ENCODE results near the gene CSGALNACT2.
A peak's percentile ranks its signal among the peaks of the same experiment; 100 is the strongest.

CSGALNACT2 gene

GRCh38 chr10:43202224-43202656 lies 64.0 kb downstream of the CSGALNACT2 start:
- peak overlapping the region; percentile 11 for H3K4me3 ChIP-seq (ENCODE audit: insufficient read depth, low read length, poor library complexity, severe bottlenecking)
- no peaks in the 10 kb centered on the region for H3F3A ChIP-seq (ENCODE audit: insufficient read depth)
- H4K20me1 ChIP-seq (ENCODE audit: low read depth, low read length) = no peaks in the 10 kb centered on the region
- H2AFZ ChIP-seq (ENCODE audit: low read depth, low read length, severe bottlenecking) = peak overlapping the region; percentile 44
- H3K79me2 ChIP-seq (ENCODE audit: insufficient read depth, low read length) = no peaks in the 10 kb centered on the region
- no peak for TF ChIP-seq EZH2phosphoT487 (conservative IDR thresholded peaks at IDR 0.05; ENCODE audit: low read length)
- TF ChIP-seq, protein P1, sequence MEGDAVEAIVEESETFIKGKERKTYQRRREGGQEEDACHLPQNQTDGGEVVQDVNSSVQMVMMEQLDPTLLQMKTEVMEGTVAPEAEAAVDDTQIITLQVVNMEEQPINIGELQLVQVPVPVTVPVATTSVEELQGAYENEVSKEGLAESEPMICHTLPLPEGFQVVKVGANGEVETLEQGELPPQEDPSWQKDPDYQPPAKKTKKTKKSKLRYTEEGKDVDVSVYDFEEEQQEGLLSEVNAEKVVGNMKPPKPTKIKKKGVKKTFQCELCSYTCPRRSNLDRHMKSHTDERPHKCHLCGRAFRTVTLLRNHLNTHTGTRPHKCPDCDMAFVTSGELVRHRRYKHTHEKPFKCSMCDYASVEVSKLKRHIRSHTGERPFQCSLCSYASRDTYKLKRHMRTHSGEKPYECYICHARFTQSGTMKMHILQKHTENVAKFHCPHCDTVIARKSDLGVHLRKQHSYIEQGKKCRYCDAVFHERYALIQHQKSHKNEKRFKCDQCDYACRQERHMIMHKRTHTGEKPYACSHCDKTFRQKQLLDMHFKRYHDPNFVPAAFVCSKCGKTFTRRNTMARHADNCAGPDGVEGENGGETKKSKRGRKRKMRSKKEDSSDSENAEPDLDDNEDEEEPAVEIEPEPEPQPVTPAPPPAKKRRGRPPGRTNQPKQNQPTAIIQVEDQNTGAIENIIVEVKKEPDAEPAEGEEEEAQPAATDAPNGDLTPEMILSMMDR (IDR thresholded peaks at IDR 0.05; ENCODE audit: insufficient read depth, low read length, poor library complexity, severe bottlenecking) = peak; percentile 80
- no peak overlapping the region for H3K27ac ChIP-seq (ENCODE audit: low read depth, low read length)
- H3K9me3 ChIP-seq (ENCODE audit: insufficient read depth, low read length) = no peaks in the 10 kb centered on the region
- H3K36me3 ChIP-seq (ENCODE audit: low read length) = no peaks in the 10 kb centered on the region
- no peaks in the 10 kb centered on the region for H3K27me3 ChIP-seq (ENCODE audit: low read length)
- no peak overlapping the region; the same call in 1 of the 2 replicates for H3K9ac ChIP-seq (ENCODE audit: low read length)
- H3K9me2 ChIP-seq (replicated peaks; ENCODE audit: insufficient read depth, low read length) = no peaks in the 10 kb centered on the region
- peak overlapping the region; percentile 54 for H3K4me2 ChIP-seq (ENCODE audit: low read depth, low read length, poor library complexity, severe bottlenecking)

DNA sequence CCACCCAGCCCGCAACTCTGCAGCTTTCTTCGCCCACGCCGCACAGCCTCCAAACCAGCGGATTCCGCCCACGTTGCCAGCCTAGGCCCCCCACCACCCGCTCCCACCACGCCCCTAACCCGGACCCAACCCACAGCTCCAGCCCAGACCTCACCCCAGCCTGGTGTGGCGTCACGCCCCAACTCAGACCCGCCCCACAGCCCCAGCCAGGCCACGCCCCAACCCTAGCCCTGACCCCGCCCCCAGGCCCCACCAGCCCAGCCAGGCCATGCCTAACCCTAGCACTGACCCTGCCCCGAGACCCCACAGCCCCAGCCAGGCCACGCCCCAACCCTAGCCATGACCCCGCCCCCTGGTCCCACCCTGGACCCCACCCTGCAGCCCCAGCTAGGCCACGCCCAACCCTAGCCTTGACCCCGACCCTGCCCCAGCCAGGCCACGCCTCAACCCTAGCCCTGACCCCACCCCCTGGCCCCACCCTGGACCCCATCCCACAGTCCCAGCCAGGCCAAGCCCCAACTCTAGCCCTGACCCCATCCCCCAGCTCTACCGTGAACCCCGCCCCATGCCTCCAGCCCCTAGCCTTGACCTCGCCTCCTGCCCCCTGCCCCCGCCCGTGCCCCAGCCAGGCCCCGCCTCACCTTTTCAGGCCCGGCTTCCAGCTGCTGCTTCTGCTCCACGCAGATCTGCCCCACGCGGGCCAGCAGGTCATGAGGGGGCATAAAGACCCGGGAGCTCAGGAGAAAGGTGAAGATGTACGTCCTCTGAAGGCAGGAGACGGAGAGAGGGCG lies 64.6 kb downstream of the CSGALNACT2 start:
- Histone ChIP-seq H3K9me3 (ENCODE audit: insufficient read depth, low read length) (no peaks in the 10 kb centered on the region), H2AFZ (ENCODE audit: low read depth, low read length, severe bottlenecking) (peak overlapping the region; percentile 44), H3K79me2 (ENCODE audit: insufficient read depth, low read length) (no peaks in the 10 kb centered on the region), H3K27me3 (ENCODE audit: low read length) (no peaks in the 10 kb centered on the region), H4K20me1 (ENCODE audit: low read depth, low read length) (no peaks in the 10 kb centered on the region), H3K4me3 (ENCODE audit: insufficient read depth, low read length, poor library complexity, severe bottlenecking) (peak overlapping the region; percentile 11), H3K36me3 (ENCODE audit: low read length) (no peaks in the 10 kb centered on the region), H3K9me2 (replicated peaks; ENCODE audit: insufficient read depth, low read length) (no peaks in the 10 kb centered on the region), H3K27ac (ENCODE audit: low read depth, low read length) (no peak overlapping the region), H3K9ac (ENCODE audit: low read length) (no peak overlapping the region; the same call in 1 of the 2 replicates), H3F3A (ENCODE audit: insufficient read depth) (no peaks in the 10 kb centered on the region), H3K4me2 (ENCODE audit: low read depth, low read length, poor library complexity, severe bottlenecking) (peak overlapping the region; percentile 54)
- TF ChIP-seq EZH2phosphoT487 (conservative IDR thresholded peaks at IDR 0.05; ENCODE audit: low read length) = no peak

DNA sequence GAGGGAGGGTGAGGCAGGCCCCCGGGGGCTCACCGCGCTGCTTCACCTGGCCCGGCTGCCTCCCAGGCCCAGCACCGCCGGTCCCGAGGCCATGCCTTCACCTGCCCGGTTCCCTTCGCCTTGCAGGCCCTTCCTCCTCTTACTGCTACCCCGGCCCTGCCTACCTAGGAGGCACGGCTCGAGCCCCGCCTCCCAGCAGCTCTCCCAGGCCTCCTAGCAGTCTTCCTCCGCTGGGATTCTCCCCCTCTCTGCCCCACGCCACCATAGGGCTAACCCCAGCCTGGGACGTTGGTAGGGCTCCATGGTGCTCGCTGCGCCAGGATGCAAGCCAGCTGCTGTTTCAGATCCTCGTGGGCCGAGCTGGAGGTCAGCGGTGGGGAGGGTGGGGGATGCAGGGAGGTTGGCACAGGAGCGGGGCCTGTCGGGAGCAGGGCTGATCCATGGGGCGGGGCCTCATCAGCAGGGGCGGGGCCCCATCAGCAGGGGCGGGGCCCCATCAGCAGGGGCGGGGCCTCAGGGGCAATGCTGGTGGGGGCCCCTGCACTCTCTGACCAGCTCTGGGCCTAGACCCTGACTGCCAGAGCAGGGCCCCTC lies 65.3 kb downstream of the CSGALNACT2 start:
- Histone ChIP-seq H3K27me3 (ENCODE audit: low read length) (no peaks in the 10 kb centered on the region), H3K79me2 (ENCODE audit: insufficient read depth, low read length) (no peaks in the 10 kb centered on the region), H3F3A (ENCODE audit: insufficient read depth) (no peaks in the 10 kb centered on the region), H4K20me1 (ENCODE audit: low read depth, low read length) (no peaks in the 10 kb centered on the region), H3K9me2 (replicated peaks; ENCODE audit: insufficient read depth, low read length) (no peaks in the 10 kb centered on the region), H3K27ac (ENCODE audit: low read depth, low read length) (no peak overlapping the region), H3K4me2 (ENCODE audit: low read depth, low read length, poor library complexity, severe bottlenecking) (no peak overlapping the region), H3K4me3 (ENCODE audit: insufficient read depth, low read length, poor library complexity, severe bottlenecking) (no peak overlapping the region), H3K36me3 (ENCODE audit: low read length) (no peaks in the 10 kb centered on the region), H3K9me3 (ENCODE audit: insufficient read depth, low read length) (no peaks in the 10 kb centered on the region), H3K9ac (ENCODE audit: low read length) (no peak overlapping the region), H2AFZ (ENCODE audit: low read depth, low read length, severe bottlenecking) (no peak overlapping the region)
- TF ChIP-seq, protein P1 (IDR thresholded peaks at IDR 0.05; ENCODE audit: insufficient read depth, low read length, poor library complexity, severe bottlenecking) = no peak
- no peak for TF ChIP-seq EZH2phosphoT487 (conservative IDR thresholded peaks at IDR 0.05; ENCODE audit: low read length)

All from SU-DHL-6 (cell line).